Nephron progenitor cell (in vitro differentiated cells): ENCODE results near the gene MIER1.
A peak's percentile ranks its signal among the peaks of the same experiment; 100 is the strongest.
"Not testable (repeated sequence)": the region's sequence is repeated elsewhere in the genome, so short reads cannot be mapped to it uniquely, and the experiment has no call there.

Experiments
- DNase-seq: peaks from one replicate; pipeline ENCODE4 v3.0.0; 2021
- H3K27ac Mint-ChIP-seq: 2 replicates; pipeline ENCODE4 v1.8.0; 2021; ENCODE audit warnings: mild to moderate bottlenecking, moderate library complexity, mixed read lengths
- H3K27me3 Mint-ChIP-seq: 2 replicates; pipeline ENCODE4 v1.8.0; 2021; ENCODE audit warnings: mild to moderate bottlenecking, low read depth, mixed read lengths; ENCODE audit not compliant: poor library complexity
- H3K36me3 Mint-ChIP-seq: 2 replicates; pipeline ENCODE4 v1.8.0; 2021; ENCODE audit warnings: low read depth, mixed read lengths
- H3K4me1 Mint-ChIP-seq: 2 replicates; pipeline ENCODE4 v1.8.0; 2021; ENCODE audit warnings: mixed read lengths
- H3K4me3 Mint-ChIP-seq: 2 replicates; pipeline ENCODE4 v1.8.0; 2021; ENCODE audit warnings: mild to moderate bottlenecking, moderate library complexity, mixed read lengths
- H3K9me3 Mint-ChIP-seq: 2 replicates; pipeline ENCODE4 v1.8.0; 2021; ENCODE audit warnings: mild to moderate bottlenecking, moderate library complexity, mixed read lengths
- CTCF ChIP-seq: fragments of 200-600 bp; sonication (generic); IDR thresholded peaks from 2 replicates; pipeline ENCODE4 v1.5.0; 2021; ENCODE audit warnings: antibody characterized with exemption

The MIER1 gene

GRCh38 chr1:66951513-66951912, 26.7 kb downstream of the MIER1 start:
- no peak for DNase-seq
- H3K36me3 Mint-ChIP-seq: peaks cover 51% of the 10 kb centered on the region
- H3K4me3 Mint-ChIP-seq: no peak overlapping the region
- no peaks in the 10 kb centered on the region for H3K9me3 Mint-ChIP-seq
- TF ChIP-seq CTCF: no peak
- peak overlapping the region; percentile 70 for H3K27ac Mint-ChIP-seq
- no peaks in the 10 kb centered on the region for H3K4me1 Mint-ChIP-seq
- H3K27me3 Mint-ChIP-seq: no peaks in the 10 kb centered on the region

- no peak for TF ChIP-seq CTCF
- no peak overlapping the region for H3K4me3 Mint-ChIP-seq
- H3K27ac Mint-ChIP-seq: peak overlapping the region; percentile 85
- peaks cover 46% of the 10 kb centered on the region for H3K36me3 Mint-ChIP-seq
- H3K27me3 Mint-ChIP-seq: no peaks in the 10 kb centered on the region
- H3K9me3 Mint-ChIP-seq: no peaks in the 10 kb centered on the region
- no peaks in the 10 kb centered on the region for H3K4me1 Mint-ChIP-seq
- DNase-seq: no peak
These were observed 29.4 kb downstream of the MIER1 start for GRCh38 chr1:66954208-66954607.

DNA sequence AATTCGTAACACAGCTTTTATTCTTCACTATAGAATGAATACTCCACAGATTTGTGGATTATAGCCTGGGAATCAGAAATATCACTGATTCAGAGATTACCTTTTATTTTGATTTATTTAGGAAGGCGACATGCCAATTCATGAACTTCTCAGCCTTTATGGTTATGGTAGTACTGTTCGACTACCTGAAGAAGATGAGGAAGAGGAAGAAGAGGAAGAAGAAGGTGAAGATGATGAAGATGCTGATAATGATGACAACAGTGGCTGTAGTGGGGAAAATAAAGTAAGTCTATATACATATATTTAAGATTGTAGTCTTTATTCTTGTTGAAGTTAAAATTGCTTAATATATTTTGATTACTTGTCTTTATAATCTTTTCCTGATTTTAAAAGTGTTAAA, 33.1 kb downstream of the MIER1 start:
- Mint-ChIP-seq H3K4me3 (no peak overlapping the region), H3K9me3 (no peaks in the 10 kb centered on the region), H3K27me3 (no peaks in the 10 kb centered on the region)

GRCh38 chr1:66966188-66966873, 41.5 kb downstream of the MIER1 start:
- H3K4me1 Mint-ChIP-seq, H3K27me3 Mint-ChIP-seq, H3K4me3 Mint-ChIP-seq, H3K27ac Mint-ChIP-seq, DNase-seq: not testable (repeated sequence)
- peaks cover 83% of the 10 kb centered on the region for H3K36me3 Mint-ChIP-seq
- H3K9me3 Mint-ChIP-seq: peaks cover 27% of the 10 kb centered on the region

More for the DNA sequence above, 33.1 kb downstream of the MIER1 start:
- Mint-ChIP-seq H3K27ac (no peak overlapping the region), H3K36me3 (peaks cover 58% of the 10 kb centered on the region), H3K4me1 (no peaks in the 10 kb centered on the region)
- no peak for TF ChIP-seq CTCF
- no peak for DNase-seq

- no peak for TF ChIP-seq CTCF
- no peak overlapping the region for H3K4me3 Mint-ChIP-seq
- DNase-seq: no peak
- no peak overlapping the region for H3K27ac Mint-ChIP-seq
- peaks cover 27% of the 10 kb centered on the region for H3K9me3 Mint-ChIP-seq
- peaks cover 68% of the 10 kb centered on the region for H3K36me3 Mint-ChIP-seq
- H3K4me1 Mint-ChIP-seq: no peaks in the 10 kb centered on the region
- H3K27me3 Mint-ChIP-seq: no peaks in the 10 kb centered on the region
These were observed 43.8 kb downstream of the MIER1 start for GRCh38 chr1:66968574-66968973.

DNA sequence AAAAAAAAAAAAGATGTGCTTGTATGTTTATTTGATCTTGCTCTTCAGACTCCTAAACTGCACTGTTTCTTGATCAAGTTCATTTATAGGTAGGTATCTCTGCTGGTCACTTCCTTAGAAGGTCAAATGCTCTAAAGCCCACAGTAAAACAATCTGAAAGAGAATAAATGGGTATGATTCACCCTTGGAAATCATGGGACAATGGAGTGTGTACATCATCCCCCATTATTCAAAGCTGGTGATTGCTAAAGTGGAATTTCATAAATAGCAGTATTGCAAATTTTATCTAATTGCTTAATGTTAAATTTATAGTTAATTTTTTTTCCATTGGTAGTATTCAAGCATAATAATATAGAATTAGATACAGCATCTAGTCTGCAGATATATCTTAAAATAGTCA, 53.4 kb downstream of the MIER1 start:
- H3K4me1 Mint-ChIP-seq: no peaks in the 10 kb centered on the region
- DNase-seq: no peak
- H3K36me3 Mint-ChIP-seq: peaks cover 47% of the 10 kb centered on the region
- H3K27me3 Mint-ChIP-seq: no peaks in the 10 kb centered on the region
- H3K27ac Mint-ChIP-seq: no peak overlapping the region
- no peaks in the 10 kb centered on the region for H3K9me3 Mint-ChIP-seq
- TF ChIP-seq CTCF: no peak
- no peak overlapping the region for H3K4me3 Mint-ChIP-seq

GRCh38 chr1:66979621-66980020, 54.8 kb downstream of the MIER1 start:
- not testable (repeated sequence) for DNase-seq, H3K4me1 Mint-ChIP-seq, H3K9me3 Mint-ChIP-seq, H3K4me3 Mint-ChIP-seq, H3K27me3 Mint-ChIP-seq, H3K27ac Mint-ChIP-seq
- H3K36me3 Mint-ChIP-seq: peaks cover 50% of the 10 kb centered on the region
